ENCODE measurements around the gene QARS1.

The QARS1 gene

DNA sequence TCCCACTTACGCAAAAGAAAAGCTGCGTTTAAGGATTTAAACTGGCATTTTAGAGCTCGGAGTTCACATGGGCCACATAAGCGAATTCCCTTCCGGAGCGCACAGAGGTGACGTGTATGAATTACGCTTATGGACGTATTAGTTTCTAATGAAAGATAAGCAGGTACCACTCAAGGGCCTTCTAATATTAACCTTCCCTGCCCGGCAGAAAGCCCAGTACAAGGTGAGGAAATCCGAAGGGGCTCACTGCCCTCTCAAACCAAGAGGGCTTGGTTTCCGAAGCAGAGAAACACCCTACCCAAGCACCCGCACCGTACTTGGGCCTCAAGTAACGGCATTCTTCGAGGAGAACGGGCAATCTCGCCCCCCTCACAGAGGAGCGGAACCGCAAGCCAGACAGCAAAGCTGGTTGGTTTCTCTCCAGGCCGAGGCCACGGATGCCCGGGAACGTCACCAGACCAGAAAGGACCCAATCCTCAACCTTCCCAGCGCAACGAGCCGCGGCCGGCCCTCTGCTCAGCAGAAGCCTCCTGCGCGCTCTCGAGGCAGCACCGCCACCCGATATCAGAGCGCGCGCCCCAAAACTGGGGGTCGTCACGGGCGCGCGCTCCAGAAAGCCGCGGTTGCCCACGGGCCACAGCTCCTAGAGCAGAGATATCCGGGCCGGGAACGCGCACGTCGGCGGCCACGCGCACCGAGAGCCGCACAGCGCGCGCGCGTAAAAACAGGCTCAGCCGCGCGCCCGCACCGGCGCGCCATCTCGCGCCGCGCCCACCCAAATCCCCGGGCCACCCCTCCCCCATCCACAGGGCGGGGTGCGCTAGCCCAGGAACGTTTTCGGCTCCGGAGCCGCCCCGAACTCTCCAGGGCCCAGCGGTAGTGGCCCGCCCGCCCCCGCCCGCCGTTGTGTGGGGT, 11.4 kb downstream of the QARS1 start:
- H3K27me3 ChIP-seq (ENCODE audit: insufficient read depth, insufficient read length), result no peaks in the 10 kb centered on the region
- peaks cover 52% of the 10 kb centered on the region for H3K36me3 ChIP-seq (ENCODE audit: insufficient read depth, insufficient read length, low read length)
- DNase-seq (ENCODE audit: low read depth, low spot score), result peak; percentile 55
- peaks cover 2% of the 10 kb centered on the region for H3K4me1 ChIP-seq (ENCODE audit: insufficient read depth, insufficient read length)
- H3K4me3 ChIP-seq (ENCODE audit: insufficient read length, low read depth), result peak overlapping the region; percentile 89
- peak overlapping the region; percentile 98 for H3K9ac ChIP-seq (ENCODE audit: insufficient read length, low read depth)
- TF ChIP-seq ZNF274 (IDR thresholded peaks at IDR 0.05; ENCODE audit: low read depth, low read length) (no peak), YY1 (IDR thresholded peaks at IDR 0.05; ENCODE audit: insufficient read depth, insufficient read length) (no peak), SUZ12 (IDR thresholded peaks at IDR 0.05; ENCODE audit: extremely low read depth, insufficient read depth, insufficient read length) (no peak)
- H3K9me3 ChIP-seq (ENCODE audit: insufficient read depth, low read length), result no peaks in the 10 kb centered on the region

DNA sequence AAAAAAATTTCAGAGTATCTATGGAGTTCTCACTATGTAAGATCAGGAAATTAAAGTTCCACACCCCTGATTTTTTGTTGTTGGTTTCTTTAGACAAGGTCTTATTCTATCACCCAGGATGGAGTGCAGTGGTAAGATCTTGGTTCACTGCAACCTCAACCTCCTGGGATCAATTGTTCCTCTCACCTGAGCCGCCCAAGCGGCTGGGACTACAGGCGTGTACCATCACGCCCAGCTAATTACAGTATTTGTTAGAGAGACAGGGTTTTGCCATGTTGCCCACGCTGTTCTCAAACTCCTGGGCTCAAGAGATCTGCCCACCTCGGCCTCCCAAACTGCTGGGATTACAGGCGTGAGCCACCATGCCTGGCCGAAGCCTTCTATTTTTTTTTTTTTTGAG, 23.1 kb downstream of the QARS1 start:
- Histone ChIP-seq H3K27me3 (ENCODE audit: insufficient read depth, insufficient read length) (no peaks in the 10 kb centered on the region), H3K9ac (ENCODE audit: insufficient read length, low read depth) (no peak overlapping the region), H3K9me3 (ENCODE audit: insufficient read depth, low read length) (no peaks in the 10 kb centered on the region), H3K4me3 (ENCODE audit: insufficient read length, low read depth) (no peak overlapping the region), H3K36me3 (ENCODE audit: insufficient read depth, insufficient read length, low read length) (peaks cover 38% of the 10 kb centered on the region), H3K4me1 (ENCODE audit: insufficient read depth, insufficient read length) (no peaks in the 10 kb centered on the region)
- no peak for DNase-seq (ENCODE audit: low read depth, low spot score)
- TF ChIP-seq ZNF274 (IDR thresholded peaks at IDR 0.05; ENCODE audit: low read depth, low read length) (no peak), SUZ12 (IDR thresholded peaks at IDR 0.05; ENCODE audit: extremely low read depth, insufficient read depth, insufficient read length) (no peak), YY1 (IDR thresholded peaks at IDR 0.05; ENCODE audit: insufficient read depth, insufficient read length) (no peak)

DNA sequence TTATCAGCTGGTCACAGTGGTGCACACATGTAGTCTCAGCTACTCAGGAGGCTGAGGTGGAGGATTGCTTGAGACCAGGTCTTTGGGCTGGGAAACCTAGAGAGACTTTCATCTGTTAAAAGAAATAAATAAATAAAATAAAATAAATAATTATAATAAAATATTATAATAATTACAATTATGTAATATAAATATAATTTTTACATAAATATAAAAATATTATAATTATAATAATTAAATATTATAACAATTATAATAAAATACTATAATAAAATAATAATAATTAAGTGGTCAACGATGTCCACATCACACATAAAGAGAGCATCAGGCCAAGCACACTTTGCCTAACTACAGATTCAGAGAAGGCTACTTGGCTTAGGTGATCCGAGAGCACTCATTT, 25.3 kb downstream of the QARS1 start:
- Histone ChIP-seq H3K36me3 (ENCODE audit: insufficient read depth, insufficient read length, low read length) (peaks cover 54% of the 10 kb centered on the region), H3K27me3 (ENCODE audit: insufficient read depth, insufficient read length) (no peaks in the 10 kb centered on the region), H3K4me3 (ENCODE audit: insufficient read length, low read depth) (no peak overlapping the region), H3K4me1 (ENCODE audit: insufficient read depth, insufficient read length) (no peaks in the 10 kb centered on the region), H3K9ac (ENCODE audit: insufficient read length, low read depth) (no peak overlapping the region), H3K9me3 (ENCODE audit: insufficient read depth, low read length) (no peaks in the 10 kb centered on the region)
- no peak for TF ChIP-seq YY1 (IDR thresholded peaks at IDR 0.05; ENCODE audit: insufficient read depth, insufficient read length)
- TF ChIP-seq SUZ12 (IDR thresholded peaks at IDR 0.05; ENCODE audit: extremely low read depth, insufficient read depth, insufficient read length), result no peak
- TF ChIP-seq ZNF274 (IDR thresholded peaks at IDR 0.05; ENCODE audit: low read depth, low read length), result no peak
- no peak for DNase-seq (ENCODE audit: low read depth, low spot score)

DNA sequence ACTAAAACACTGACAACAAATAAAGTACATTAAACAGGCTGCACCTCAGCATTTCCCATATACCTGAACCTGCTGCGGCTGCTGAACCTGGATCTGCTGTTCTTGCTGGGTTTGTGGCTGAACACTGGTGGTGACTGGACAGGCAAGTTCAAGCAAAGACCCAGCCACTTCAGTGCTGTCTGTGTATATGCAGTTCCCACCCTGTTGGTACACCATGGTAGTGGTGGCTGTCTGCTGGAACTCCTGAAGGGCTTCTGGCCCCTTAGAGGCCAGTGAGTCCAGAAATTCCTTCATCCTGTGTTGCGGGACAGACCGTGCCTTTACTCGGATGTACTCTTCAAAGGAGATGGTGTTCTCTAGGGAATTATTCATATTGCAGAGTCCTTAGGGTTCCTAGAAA, 27.9 kb downstream of the QARS1 start:
- no peaks in the 10 kb centered on the region for H3K4me1 ChIP-seq (ENCODE audit: insufficient read depth, insufficient read length)
- TF ChIP-seq SUZ12 (IDR thresholded peaks at IDR 0.05; ENCODE audit: extremely low read depth, insufficient read depth, insufficient read length) (no peak), YY1 (IDR thresholded peaks at IDR 0.05; ENCODE audit: insufficient read depth, insufficient read length) (no peak), ZNF274 (IDR thresholded peaks at IDR 0.05; ENCODE audit: low read depth, low read length) (no peak)
- H3K9ac ChIP-seq (ENCODE audit: insufficient read length, low read depth), result no peak overlapping the region
- H3K4me3 ChIP-seq (ENCODE audit: insufficient read length, low read depth), result no peak overlapping the region
- no peaks in the 10 kb centered on the region for H3K9me3 ChIP-seq (ENCODE audit: insufficient read depth, low read length)
- H3K27me3 ChIP-seq (ENCODE audit: insufficient read depth, insufficient read length), result no peaks in the 10 kb centered on the region
- H3K36me3 ChIP-seq (ENCODE audit: insufficient read depth, insufficient read length, low read length), result peaks cover 77% of the 10 kb centered on the region
- no peak for DNase-seq (ENCODE audit: low read depth, low spot score)

DNA sequence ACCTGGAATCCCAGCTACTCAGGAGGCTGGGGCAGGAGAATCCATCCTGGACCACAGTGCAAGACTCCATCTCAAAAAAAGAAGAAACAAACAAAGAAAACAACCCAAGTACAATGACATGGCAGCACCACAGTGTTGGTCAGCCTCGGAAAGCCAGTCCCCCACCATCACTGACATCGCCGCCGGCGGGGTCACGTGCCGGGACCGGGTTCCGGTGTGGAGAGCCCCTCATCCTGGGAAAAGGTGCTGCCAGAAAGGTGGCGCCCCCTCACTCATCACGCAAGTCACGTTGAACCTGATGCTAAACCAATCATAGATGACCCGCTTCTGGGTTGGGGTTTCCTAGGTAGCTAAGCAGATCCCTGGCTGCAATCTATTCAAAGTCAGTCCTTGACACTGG, 28.4 kb downstream of the QARS1 start:
- H3K27me3 ChIP-seq (ENCODE audit: insufficient read depth, insufficient read length), result no peaks in the 10 kb centered on the region
- H3K9ac ChIP-seq (ENCODE audit: insufficient read length, low read depth), result no peak overlapping the region
- no peak overlapping the region for H3K4me3 ChIP-seq (ENCODE audit: insufficient read length, low read depth)
- no peaks in the 10 kb centered on the region for H3K9me3 ChIP-seq (ENCODE audit: insufficient read depth, low read length)
- DNase-seq (ENCODE audit: low read depth, low spot score), result no peak
- TF ChIP-seq YY1 (IDR thresholded peaks at IDR 0.05; ENCODE audit: insufficient read depth, insufficient read length) (no peak), SUZ12 (IDR thresholded peaks at IDR 0.05; ENCODE audit: extremely low read depth, insufficient read depth, insufficient read length) (no peak), ZNF274 (IDR thresholded peaks at IDR 0.05; ENCODE audit: low read depth, low read length) (no peak)
- no peaks in the 10 kb centered on the region for H3K4me1 ChIP-seq (ENCODE audit: insufficient read depth, insufficient read length)
- peaks cover 82% of the 10 kb centered on the region for H3K36me3 ChIP-seq (ENCODE audit: insufficient read depth, insufficient read length, low read length)

DNA sequence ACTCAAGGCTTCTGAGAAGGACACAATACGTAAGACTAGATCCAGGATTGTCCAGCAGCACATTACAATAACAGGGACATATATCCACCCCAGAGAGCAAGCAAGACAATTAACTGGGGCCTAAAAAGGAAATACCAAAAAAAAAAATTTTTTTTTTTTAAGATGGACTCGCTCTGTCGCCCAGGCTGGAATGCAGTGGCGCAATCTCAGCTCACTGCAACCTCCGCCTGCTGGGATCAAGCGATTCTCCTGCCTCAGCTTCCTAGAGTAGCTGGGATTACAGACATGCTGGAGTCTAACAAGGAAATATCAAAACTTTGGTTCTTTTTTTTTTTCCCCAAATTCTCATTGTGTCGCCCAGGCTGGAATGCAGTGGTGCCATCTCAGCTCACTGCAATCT, 46.5 kb downstream of the QARS1 start:
- TF ChIP-seq YY1 (IDR thresholded peaks at IDR 0.05; ENCODE audit: insufficient read depth, insufficient read length) (no peak), SUZ12 (IDR thresholded peaks at IDR 0.05; ENCODE audit: extremely low read depth, insufficient read depth, insufficient read length) (no peak), ZNF274 (IDR thresholded peaks at IDR 0.05; ENCODE audit: low read depth, low read length) (no peak)
- no peaks in the 10 kb centered on the region for H3K4me1 ChIP-seq (ENCODE audit: insufficient read depth, insufficient read length)
- no peaks in the 10 kb centered on the region for H3K27me3 ChIP-seq (ENCODE audit: insufficient read depth, insufficient read length)
- no peak overlapping the region for H3K9ac ChIP-seq (ENCODE audit: insufficient read length, low read depth)
- no peak overlapping the region for H3K4me3 ChIP-seq (ENCODE audit: insufficient read length, low read depth)
- H3K9me3 ChIP-seq (ENCODE audit: insufficient read depth, low read length), result no peaks in the 10 kb centered on the region
- no peak for DNase-seq (ENCODE audit: low read depth, low spot score)
- H3K36me3 ChIP-seq (ENCODE audit: insufficient read depth, insufficient read length, low read length), result peaks cover 79% of the 10 kb centered on the region

DNA sequence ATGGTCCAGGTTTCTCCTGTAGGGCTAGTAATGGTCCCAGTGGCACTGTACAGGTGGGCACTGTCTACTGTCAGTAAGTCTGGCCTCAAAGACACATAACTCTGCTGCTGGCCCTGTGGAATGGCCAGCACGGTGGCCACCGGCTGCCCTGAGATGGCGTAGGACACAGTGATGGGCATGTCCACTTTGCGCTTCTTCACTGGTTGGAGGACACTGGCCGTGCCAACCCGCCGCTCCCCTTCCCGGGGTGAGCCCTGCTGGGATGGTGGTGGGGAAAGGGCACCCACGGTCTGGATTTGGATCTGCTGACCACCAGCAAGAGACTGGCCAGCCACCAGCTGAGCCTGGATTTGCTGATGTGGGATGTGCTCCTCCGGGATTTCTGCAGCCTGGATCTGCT, 47.3 kb downstream of the QARS1 start:
- no peaks in the 10 kb centered on the region for H3K4me1 ChIP-seq (ENCODE audit: insufficient read depth, insufficient read length)
- H3K36me3 ChIP-seq (ENCODE audit: insufficient read depth, insufficient read length, low read length), result peaks cover 80% of the 10 kb centered on the region
- no peak overlapping the region for H3K9ac ChIP-seq (ENCODE audit: insufficient read length, low read depth)
- H3K27me3 ChIP-seq (ENCODE audit: insufficient read depth, insufficient read length), result no peaks in the 10 kb centered on the region
- TF ChIP-seq ZNF274 (IDR thresholded peaks at IDR 0.05; ENCODE audit: low read depth, low read length) (no peak), SUZ12 (IDR thresholded peaks at IDR 0.05; ENCODE audit: extremely low read depth, insufficient read depth, insufficient read length) (no peak)
- H3K9me3 ChIP-seq (ENCODE audit: insufficient read depth, low read length), result no peaks in the 10 kb centered on the region
- no peak overlapping the region for H3K4me3 ChIP-seq (ENCODE audit: insufficient read length, low read depth)
- DNase-seq (ENCODE audit: low read depth, low spot score), result no peak
